IPS-18c (cell line): ENCODE data around the gene JAGN1.
"Not testable (repeated sequence)": the region's sequence is repeated elsewhere in the genome, so short reads cannot be mapped to it uniquely, and the experiment has no call there.

Experiments used
- H3K4me3 ChIP-seq: 2 replicates; pipeline ENCODE4 v1.7.0; 2013; ENCODE audit warnings: low read depth, mild to moderate bottlenecking, low read length, moderate library complexity; ENCODE audit not compliant: insufficient read depth
- H3K9me3 ChIP-seq: one replicate; pipeline ENCODE4 v1.6.1; 2013; ENCODE audit warnings: mild to moderate bottlenecking, low read length, moderate library complexity; ENCODE audit not compliant: control insufficient read depth, insufficient read depth

The JAGN1 gene

GRCh38 chr3:9932843-9933560 is 42.6 kb downstream of the JAGN1 start:
- Histone ChIP-seq H3K9me3 (no peaks in the 10 kb centered on the region), H3K4me3 (peak overlapping the region; percentile 74)

- no peaks in the 10 kb centered on the region for H3K9me3 ChIP-seq
- H3K4me3 ChIP-seq = peak within 1 kb of the TSS; percentile 74
Observed at GRCh38 chr3:9933561-9934234, 43.3 kb downstream of the JAGN1 start, which contains the start of gene CRELD1. Gene CRELD1, plus strand, starts transcription at chr3:9933834. Its CDS starts 605 bp downstream, at chr3:9934439.

DNA sequence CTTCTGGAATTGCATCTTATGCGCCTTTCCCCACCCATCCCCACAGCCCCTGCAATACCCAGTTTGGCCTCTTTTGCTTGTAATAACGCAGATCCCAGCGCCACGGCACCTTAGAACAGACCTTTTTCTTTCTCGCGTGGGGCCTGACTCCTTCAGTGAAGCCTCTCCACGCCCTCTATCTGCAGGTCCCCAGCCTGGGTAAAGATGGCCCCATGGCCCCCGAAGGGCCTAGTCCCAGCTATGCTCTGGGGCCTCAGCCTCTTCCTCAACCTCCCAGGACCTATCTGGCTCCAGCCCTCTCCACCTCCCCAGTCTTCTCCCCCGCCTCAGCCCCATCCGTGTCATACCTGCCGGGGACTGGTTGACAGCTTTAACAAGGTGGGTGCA is 43.8 kb downstream of the JAGN1 start:
- Histone ChIP-seq H3K9me3 (peaks cover 2% of the 10 kb centered on the region), H3K4me3 (peak overlapping the region; percentile 74)

- peaks cover 3% of the 10 kb centered on the region for H3K9me3 ChIP-seq
- H3K4me3 ChIP-seq = no peak overlapping the region
Observed at GRCh38 chr3:9934993-9935392, 44.6 kb downstream of the JAGN1 start.

DNA sequence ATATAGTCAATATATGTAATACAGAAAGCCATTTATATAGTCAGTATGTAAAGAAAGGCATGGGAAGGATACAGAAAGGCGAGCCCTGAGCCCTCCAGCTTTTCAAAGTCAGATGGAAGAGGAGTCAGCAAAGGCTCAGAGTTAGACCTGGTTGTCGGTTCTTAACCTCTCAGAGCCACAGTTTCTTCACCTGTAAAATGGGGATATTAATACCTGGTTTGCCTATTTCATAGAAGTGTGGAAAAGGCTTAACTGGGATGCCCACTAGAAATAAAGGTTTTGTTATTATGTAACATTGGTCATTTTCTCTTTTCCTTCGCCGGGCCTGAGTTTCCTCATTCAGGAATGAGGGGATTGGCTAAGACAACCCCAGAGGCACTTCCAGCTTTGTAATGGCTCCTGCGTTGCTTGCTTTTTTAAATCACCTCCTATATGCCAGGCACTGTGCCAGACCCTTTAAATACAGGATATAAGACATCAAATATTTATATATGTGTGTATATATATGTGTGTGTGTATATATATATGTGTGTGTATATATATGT is 45.6 kb downstream of the JAGN1 start:
- no peak overlapping the region for H3K4me3 ChIP-seq
- H3K9me3 ChIP-seq = peaks cover 3% of the 10 kb centered on the region

- Histone ChIP-seq H3K9me3 (peaks cover 3% of the 10 kb centered on the region), H3K4me3 (no peak overlapping the region)
Observed at GRCh38 chr3:9937486-9938238, 47.3 kb downstream of the JAGN1 start.

DNA sequence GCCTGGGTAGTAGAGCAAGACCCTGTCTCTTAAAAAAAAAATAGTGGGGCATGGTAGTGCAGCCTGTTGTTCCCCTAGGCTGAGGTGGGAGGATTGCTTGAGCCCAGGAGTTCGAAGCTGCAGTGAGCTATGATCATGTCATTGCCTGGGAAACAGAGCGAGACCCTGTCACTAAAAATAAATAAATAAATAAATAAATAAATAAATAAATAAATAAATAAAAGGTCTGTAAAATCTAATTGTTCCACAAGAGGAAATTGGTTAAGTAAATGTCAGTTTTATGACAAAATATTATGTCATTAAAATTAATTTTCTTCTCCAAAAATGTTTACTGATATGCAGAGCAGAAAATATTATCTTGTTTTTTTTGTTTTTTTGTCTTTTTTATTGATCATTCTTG is 48.6 kb downstream of the JAGN1 start:
- Histone ChIP-seq H3K4me3 (no peak overlapping the region), H3K9me3 (peaks cover 3% of the 10 kb centered on the region)

DNA sequence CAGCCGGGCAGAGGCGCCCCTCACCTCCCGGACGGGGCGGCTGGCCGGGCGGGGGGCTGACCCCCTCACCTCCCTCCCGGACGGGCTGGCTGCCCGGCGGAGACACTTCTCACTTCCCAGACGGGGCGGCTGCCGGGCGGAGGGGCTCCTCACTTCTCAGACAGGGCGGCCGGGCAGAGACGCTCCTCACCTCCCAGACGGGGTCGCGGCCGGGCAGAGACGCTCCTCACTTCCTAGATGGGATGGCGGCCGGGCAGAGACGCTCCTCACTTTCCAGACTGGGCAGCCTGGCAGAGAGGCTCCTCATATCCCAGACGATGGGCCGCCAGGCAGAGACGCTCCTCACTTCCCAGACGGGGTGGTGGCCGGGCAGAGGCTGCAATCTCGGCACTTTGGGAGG is 49.5 kb downstream of the JAGN1 start:
- H3K9me3 ChIP-seq, H3K4me3 ChIP-seq: not testable (repeated sequence)

- Histone ChIP-seq H3K9me3 (peaks cover 3% of the 10 kb centered on the region), H3K4me3 (no peak overlapping the region; the same call in 1 of the 2 replicates)
Observed at GRCh38 chr3:9940746-9941145, 50.3 kb downstream of the JAGN1 start.

DNA sequence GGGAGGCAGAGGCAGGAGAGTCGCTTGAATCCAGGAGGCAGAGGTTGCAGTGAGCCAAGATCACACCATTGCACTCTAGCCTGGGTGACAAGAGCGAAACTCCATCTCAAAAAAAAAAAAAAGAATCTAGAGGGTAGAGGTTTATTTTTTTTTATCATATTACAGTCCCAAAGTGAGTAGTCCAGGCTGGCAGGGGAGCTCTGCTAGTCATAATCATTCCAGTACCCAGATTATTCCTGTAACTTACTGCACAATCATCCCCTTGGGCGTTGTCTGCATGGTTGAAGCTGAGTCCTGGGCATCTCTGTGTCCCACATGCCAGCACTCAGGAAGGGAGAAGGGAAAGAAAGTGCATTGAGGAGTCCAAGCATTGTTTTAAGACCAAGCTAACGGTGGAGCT is 51.8 kb downstream of the JAGN1 start:
- Histone ChIP-seq H3K4me3 (no peak overlapping the region), H3K9me3 (peaks cover 3% of the 10 kb centered on the region)

DNA sequence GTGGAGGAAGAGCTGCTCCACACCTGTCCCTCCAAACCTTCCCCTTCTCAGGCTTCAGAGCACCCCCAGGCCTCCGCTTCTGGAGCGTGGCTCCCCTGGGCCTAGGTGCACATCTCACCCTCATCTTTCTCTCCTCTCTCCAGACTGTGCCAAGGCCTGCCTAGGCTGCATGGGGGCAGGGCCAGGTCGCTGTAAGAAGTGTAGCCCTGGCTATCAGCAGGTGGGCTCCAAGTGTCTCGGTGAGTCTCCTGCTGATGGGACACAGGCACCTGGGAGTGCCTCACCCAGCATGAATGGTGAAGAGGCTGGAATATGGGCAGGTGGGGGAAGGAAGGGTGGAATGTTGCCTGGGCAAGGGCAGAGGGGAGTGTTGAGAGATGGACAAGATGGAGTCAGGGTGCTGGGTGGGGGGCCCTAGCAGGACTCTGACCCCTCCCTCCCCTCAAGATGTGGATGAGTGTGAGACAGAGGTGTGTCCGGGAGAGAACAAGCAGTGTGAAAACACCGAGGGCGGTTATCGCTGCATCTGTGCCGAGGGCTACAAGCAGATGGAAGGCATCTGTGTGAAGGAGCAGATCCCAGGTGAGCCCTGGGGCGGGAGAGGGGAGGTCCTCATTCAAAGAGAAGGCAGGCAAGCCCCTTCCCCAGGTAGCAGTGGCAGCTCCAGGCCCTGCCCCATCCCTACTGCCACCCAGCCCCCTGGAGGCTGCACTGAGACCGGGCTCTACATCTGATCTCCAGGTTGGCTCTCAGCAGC is 52.7 kb downstream of the JAGN1 start:
- no peak overlapping the region for H3K4me3 ChIP-seq

More for the DNA sequence above, 52.7 kb downstream of the JAGN1 start:
- H3K9me3 ChIP-seq = peaks cover 3% of the 10 kb centered on the region
